T-cell (primary cell): ENCODE measurements around the gene TERC. TPM values are rescaled to one million over a fixed set of nuclear protein-coding genes. Genes with fewer than 3 reads are reported as not detected.
A peak's percentile ranks its signal among the peaks of the same experiment; 100 is the strongest.

ENCODE experiments used
- ATAC-seq, 4 experiments: fragments of 200-7000 bp in 3 of 4; fragments of 150-1000 bp in 1 of 4; cut with Tn5 transposase; replicated peaks in 1 of 4; 1 replicate in 3 of 4; 2 replicates in 1 of 4; pipeline ENCODE4 v1.10.0; 2021; ENCODE audit warnings: moderate library complexity in 3 of 4, mild to moderate bottlenecking in 2 of 4, moderate number of reproducible peaks in 1 of 4
- CTCF ChIA-PET, 2 donors: fragments of 300-600 bp; sonication (Branson Sonifier 250); formaldehyde crosslinking; loops; one replicate each; lab custom pipeline; 2022; ENCODE audit warnings: antibody characterized with exemption in 2 of 2; lab: Charles Lee
- POLR2A ChIA-PET, 2 donors: fragments of 300-600 bp; sonication (Branson Sonifier 250); formaldehyde crosslinking; loops; one replicate each; lab custom pipeline; 2022; ENCODE audit warnings: antibody characterized with exemption in 2 of 2; lab: Charles Lee
- DNase-seq, 35 experiments: peaks; one replicate each; pipeline versions ENCODE4 v3.0.0 to v3.0.0-alpha.2; 2013 to 2023
- H3K27ac ChIP-seq: one replicate; pipeline ENCODE4 v1.5.1; 2013; ENCODE audit warnings: low read length
- H3K27me3 ChIP-seq, 2 experiments: replicated peaks in 1 of 2; 1 replicate in 1 of 2; 2 replicates in 1 of 2; pipeline versions ENCODE4 v1.6.1 to v1.7.0; 2013; ENCODE audit warnings: low read length in 1 of 2, mixed read lengths in 1 of 2; ENCODE audit not compliant: control insufficient read depth in 2 of 2, insufficient read depth in 2 of 2; ENCODE audit errors: extremely low read depth in 1 of 2
- H3K36me3 ChIP-seq, 2 donors: 1 replicate in 1 of 2; 2 replicates in 1 of 2; pipeline versions ENCODE4 v1.6.1 to v1.7.0; 2013; ENCODE audit warnings: low read length in 1 of 2; ENCODE audit not compliant: control insufficient read depth in 2 of 2, insufficient read depth in 1 of 2; ENCODE audit errors: extremely low read depth in 1 of 2
- H3K4me1 ChIP-seq, 2 experiments: 1 replicate in 1 of 2; 2 replicates in 1 of 2; pipeline versions ENCODE4 v1.6.1 to v1.7.0; 2013; ENCODE audit warnings: low read length in 2 of 2, mixed read lengths in 1 of 2; ENCODE audit not compliant: insufficient read depth in 2 of 2, control insufficient read depth in 1 of 2; ENCODE audit errors: extremely low read depth in 1 of 2
- H3K4me3 ChIP-seq, 2 donors: 1 replicate in 1 of 2; 2 replicates in 1 of 2; pipeline versions ENCODE4 v1.5.1 to v1.7.0; 2013; ENCODE audit warnings: mild to moderate bottlenecking in 2 of 2, low read length in 1 of 2, moderate library complexity in 1 of 2; ENCODE audit not compliant: control insufficient read depth in 1 of 2; ENCODE audit errors: extremely low read depth in 1 of 2
- H3K9me3 ChIP-seq: 2 replicates; pipeline ENCODE4 v1.7.0; 2013
- H3K27ac Mint-ChIP-seq, 2 donors: one replicate each; pipeline ENCODE4 v1.8.0; 2020 to 2021; ENCODE audit warnings: mild to moderate bottlenecking in 2 of 2, mixed read lengths in 2 of 2
- H3K27me3 Mint-ChIP-seq, 2 donors: one replicate each; pipeline ENCODE4 v1.8.0; 2021 to 2022; ENCODE audit warnings: mixed read lengths in 2 of 2
- H3K36me3 Mint-ChIP-seq: one replicate; pipeline ENCODE4 v1.8.0; 2021; ENCODE audit warnings: mixed read lengths
- H3K4me1 Mint-ChIP-seq, 3 donors: one replicate each; pipeline ENCODE4 v1.8.0; 2020 to 2022; ENCODE audit warnings: mixed read lengths in 3 of 3, mild to moderate bottlenecking in 1 of 3
- H3K4me3 Mint-ChIP-seq, 3 donors: one replicate each; pipeline ENCODE4 v1.8.0; 2020 to 2022; ENCODE audit warnings: mild to moderate bottlenecking in 3 of 3, mixed read lengths in 3 of 3, moderate library complexity in 3 of 3
- H3K9me3 Mint-ChIP-seq, 3 donors: one replicate each; pipeline ENCODE4 v1.8.0; 2020 to 2022; ENCODE audit warnings: mixed read lengths in 3 of 3
- WGBS: methylation state at CpG from one replicate; pipeline ENCODE4 v1.1.5; 2013; ENCODE audit warnings: missing lambda C conversion rate; ENCODE audit not compliant: insufficient coverage; 5-methylcytosine and 5-hydroxymethylcytosine counted together
- total RNA-seq, 35 experiments: library from RNA in 6 of 35; stranded (reverse) in 6 of 35; fragments of 120-200 nt in 1 of 35; gene quantifications; one replicate each; pipeline versions ENCODE4 v1.2.1 to v1.2.4 and lab custom pipeline; 2013 to 2026

Gene TERC
- total RNA-seq, 5 donors from 2014 or later (not counting 1 experiment from before 2014, with no cell fraction given), result 10.3 to 22.4 (median 12.8) TPM

GRCh38 chr3:169764312-169764881 lies 463 bp downstream of the TERC start:
- H3K9me3 ChIP-seq, result no peaks in the 10 kb centered on the region
- H3K4me1 ChIP-seq, result peaks cover 16 to 20% of the 10 kb centered on the region in 2 experiments
- DNase-seq, result peak in 34 of 35 experiments; percentile 17 to 72 (median 52)
- no peaks in the 10 kb centered on the region for H3K36me3 ChIP-seq
- POLR2A ChIA-PET, result interaction anchor here (0.7 to 2.8 kb wide), 5 partner anchors 8 to 410 kb away, joined by 3 to 32 read pairs (median 5); partner anchors contain the start of gene MYNN (in 2 of the 2)
- Mint-ChIP-seq H3K36me3 (no peaks in the 10 kb centered on the region), H3K27me3 (no peaks in the 10 kb centered on the region), H3K9me3 (peaks cover 0 to 7% (median 2%) of the 10 kb centered on the region in 3 donors), H3K4me3 (peak overlapping the region; percentile 92 to 97 (median 95)), H3K27ac (peak overlapping the region; percentile 98), H3K4me1 (peaks cover 16 to 30% (median 24%) of the 10 kb centered on the region in 3 donors)
- H3K27ac ChIP-seq, result peak overlapping the region; percentile 96
- no peaks in the 10 kb centered on the region for H3K27me3 ChIP-seq
- ATAC-seq, result peak; percentile 44 to 57 (median 54)
- CTCF ChIA-PET, result interaction anchor here (0.6 to 2.4 kb wide), 5 partner anchors 8 to 267 kb away, joined by 4 to 10 read pairs (median 5); partner anchors contain the start of gene MYNN (in 1 of the 2)
- peak overlapping the region; percentile 94 to 96 for H3K4me3 ChIP-seq
- 0% methylated on average over 44 of the region's 46 CpGs for WGBS

GRCh38 chr3:169760479-169760878 lies 4.4 kb downstream of the TERC start:
- Histone ChIP-seq H3K4me1 (peaks cover 20 to 23% of the 10 kb centered on the region in 2 experiments), H3K27ac (no peak overlapping the region), H3K4me3 (no peak overlapping the region), H3K36me3 (no peaks in the 10 kb centered on the region), H3K27me3 (no peaks in the 10 kb centered on the region), H3K9me3 (no peaks in the 10 kb centered on the region)
- no peak overlapping the region for H3K4me3 Mint-ChIP-seq
- H3K36me3 Mint-ChIP-seq, result no peaks in the 10 kb centered on the region
- H3K9me3 Mint-ChIP-seq, result no peaks in the 10 kb centered on the region
- H3K27me3 Mint-ChIP-seq, result peaks cover 0 to 5% of the 10 kb centered on the region in 2 donors
- peaks cover 25 to 39% (median 29%) of the 10 kb centered on the region in 3 donors for H3K4me1 Mint-ChIP-seq
- H3K27ac Mint-ChIP-seq, result no peak overlapping the region
- ChIA-PET CTCF (interaction anchor here in 1 of 2 donors (1.1 kb wide), 1 partner anchor 13 kb away, joined by 3 read pairs; no protein-coding TSS in a partner anchor), POLR2A (interaction anchor here in 1 of 2 donors (0.7 kb wide), 1 partner anchor 22 kb away, joined by 3 read pairs; no protein-coding TSS in a partner anchor)
- ATAC-seq (no peak), DNase-seq (no peak)
- 80% methylated on average over 1 of the region's 4 CpGs for WGBS

GRCh38 chr3:169759256-169759655 lies 5.6 kb downstream of the TERC start:
- Mint-ChIP-seq H3K27ac (peak overlapping the region; percentile 41 to 50), H3K4me1 (peaks cover 23 to 32% (median 24%) of the 10 kb centered on the region in 3 donors), H3K36me3 (no peaks in the 10 kb centered on the region), H3K9me3 (no peaks in the 10 kb centered on the region), H3K27me3 (peaks cover 0 to 5% of the 10 kb centered on the region in 2 donors), H3K4me3 (peak overlapping the region in 1 of 3 donors; percentile 8)
- no peaks in the 10 kb centered on the region for H3K27me3 ChIP-seq
- H3K4me1 ChIP-seq, result peaks cover 13 to 23% of the 10 kb centered on the region in 2 experiments
- H3K4me3 ChIP-seq, result no peak overlapping the region
- 0% methylated on average over 1 of the region's 2 CpGs for WGBS
- ChIA-PET POLR2A (no interaction called here), CTCF (interaction anchor here in 1 of 2 donors (0.5 kb wide), 1 partner anchor 13 kb away, joined by 8 read pairs; no protein-coding TSS in a partner anchor)
- no peaks in the 10 kb centered on the region for H3K9me3 ChIP-seq
- ATAC-seq (peak; percentile 56 to 66 (median 62)), DNase-seq (peak in 1 of 35 experiments; percentile 35)
- H3K27ac ChIP-seq, result peak overlapping the region; percentile 34
- no peaks in the 10 kb centered on the region for H3K36me3 ChIP-seq

GRCh38 chr3:169758359-169758994 lies 6.4 kb downstream of the TERC start:
- ATAC-seq (no peak), DNase-seq (no peak)
- Mint-ChIP-seq H3K4me3 (no peak overlapping the region), H3K9me3 (no peaks in the 10 kb centered on the region), H3K36me3 (no peaks in the 10 kb centered on the region), H3K4me1 (peaks cover 17 to 25% (median 18%) of the 10 kb centered on the region in 3 donors), H3K27me3 (peaks cover 0 to 5% of the 10 kb centered on the region in 2 donors), H3K27ac (peak overlapping the region in 1 of 2 donors; percentile 23)
- Histone ChIP-seq H3K4me3 (no peak overlapping the region), H3K27ac (no peak overlapping the region), H3K4me1 (peaks cover 6 to 16% of the 10 kb centered on the region in 2 experiments), H3K9me3 (no peaks in the 10 kb centered on the region), H3K27me3 (no peaks in the 10 kb centered on the region), H3K36me3 (no peaks in the 10 kb centered on the region)
- ChIA-PET CTCF (interaction anchor here in 1 of 2 donors (0.5 to 0.7 kb wide), 2 partner anchors 13 to 295 kb away, joined by 5 to 8 read pairs; no protein-coding TSS in a partner anchor), POLR2A (no interaction called here)
- no CpG with 5 or more reads among the region's 5 CpGs for WGBS

- Histone ChIP-seq H3K4me3 (no peak overlapping the region), H3K27ac (no peak overlapping the region), H3K27me3 (no peaks in the 10 kb centered on the region), H3K36me3 (no peaks in the 10 kb centered on the region), H3K4me1 (peaks cover 0 to 12% of the 10 kb centered on the region in 2 experiments), H3K9me3 (no peaks in the 10 kb centered on the region)
- CTCF ChIA-PET, result no interaction called here
- WGBS, result no CpG with 5 or more reads among the region's 2 CpGs
- Mint-ChIP-seq H3K4me1 (peaks cover 13 to 17% (median 13%) of the 10 kb centered on the region in 3 donors), H3K4me3 (no peak overlapping the region), H3K27me3 (peaks cover 7 to 14% of the 10 kb centered on the region in 2 donors), H3K9me3 (no peaks in the 10 kb centered on the region), H3K27ac (no peak overlapping the region), H3K36me3 (no peaks in the 10 kb centered on the region)
- POLR2A ChIA-PET, result no interaction called here
- DNase-seq, result no peak
- ATAC-seq, result no peak
Measured at GRCh38 chr3:169755488-169755887, 9.4 kb downstream of the TERC start.

- H3K27me3 ChIP-seq, result peaks cover 0 to 1% of the 10 kb centered on the region in 2 experiments
- Mint-ChIP-seq H3K9me3 (no peaks in the 10 kb centered on the region), H3K36me3 (no peaks in the 10 kb centered on the region), H3K4me1 (peaks cover 12 to 15% (median 13%) of the 10 kb centered on the region in 3 donors), H3K27me3 (peaks cover 7 to 17% of the 10 kb centered on the region in 2 donors), H3K27ac (no peak overlapping the region), H3K4me3 (no peak overlapping the region)
- peaks cover 0 to 10% of the 10 kb centered on the region in 2 experiments for H3K4me1 ChIP-seq
- CTCF ChIA-PET, result interaction anchor here in 1 of 2 donors (0.5 kb wide), 1 partner anchor 1235 kb away, joined by 4 read pairs; no protein-coding TSS in a partner anchor
- WGBS, result 94% methylated on average over 2 of the region's 3 CpGs
- POLR2A ChIA-PET, result no interaction called here
- H3K9me3 ChIP-seq, result no peaks in the 10 kb centered on the region
- H3K4me3 ChIP-seq, result no peak overlapping the region
- H3K36me3 ChIP-seq, result no peaks in the 10 kb centered on the region
- DNase-seq (no peak), ATAC-seq (no peak)
- H3K27ac ChIP-seq, result no peak overlapping the region
Measured at GRCh38 chr3:169754711-169755110, 10.1 kb downstream of the TERC start.
